SU-DHL-6 (cell line): ENCODE results near the gene SAV1.

ENCODE experiments used
- H2AFZ ChIP-seq: fragments of 200-600 bp; sonication (generic); 2 replicates; pipeline ENCODE4 v1.6.1; 2014; ENCODE audit warnings: low read depth, mild to moderate bottlenecking, moderate library complexity, mixed read lengths, antibody characterized with exemption, low read length; ENCODE audit not compliant: severe bottlenecking
- H3F3A ChIP-seq: fragments of 200-600 bp; shearing (Covaris generic); 2 replicates; pipeline ENCODE4 v1.6.0; 2016; ENCODE audit warnings: antibody characterized with exemption, mild to moderate bottlenecking; ENCODE audit not compliant: insufficient read depth
- H3K27ac ChIP-seq: fragments of 200-600 bp; sonication (generic); 2 replicates; pipeline ENCODE4 v1.5.1; 2016; ENCODE audit warnings: low read depth, mild to moderate bottlenecking, low read length, moderate library complexity, mixed read lengths
- H3K27me3 ChIP-seq: fragments of 200-600 bp; sonication (generic), shearing (Covaris generic); 2 replicates; pipeline ENCODE4 v1.6.0; 2014; ENCODE audit warnings: mild to moderate bottlenecking, low read length
- H3K36me3 ChIP-seq: fragments of 200-600 bp; sonication (generic); 2 replicates; pipeline ENCODE4 v1.6.1; 2014; ENCODE audit warnings: mild to moderate bottlenecking, low read length, mixed read lengths
- H3K4me2 ChIP-seq: fragments of 300-600, 200-600 bp; shearing (Covaris generic), sonication (generic); 2 replicates; pipeline ENCODE4 v1.6.0; 2014; ENCODE audit warnings: low read length, low read depth, mild to moderate bottlenecking; ENCODE audit not compliant: poor library complexity, severe bottlenecking
- H3K4me3 ChIP-seq: fragments of 200-600 bp; sonication (generic); 2 replicates; pipeline ENCODE4 v1.5.1; 2014; ENCODE audit warnings: antibody characterized with exemption, low read length, mild to moderate bottlenecking, mixed read lengths; ENCODE audit not compliant: insufficient read depth, poor library complexity, severe bottlenecking
- H3K79me2 ChIP-seq: fragments of 200-600 bp; sonication (generic); 2 replicates; pipeline ENCODE4 v1.6.1; 2014; ENCODE audit warnings: mild to moderate bottlenecking, low read length, moderate library complexity; ENCODE audit not compliant: insufficient read depth
- H3K9ac ChIP-seq: fragments of 200-600 bp; sonication (generic); 2 replicates; pipeline ENCODE4 v1.7.0; 2014; ENCODE audit warnings: mild to moderate bottlenecking, low read length
- H3K9me2 ChIP-seq: fragments of 200-600 bp; sonication (generic); replicated peaks from 2 replicates; pipeline ENCODE4 v1.6.1; 2014; ENCODE audit warnings: low read length; ENCODE audit not compliant: insufficient read depth
- H3K9me3 ChIP-seq: fragments of 200-600 bp; sonication (generic); 2 replicates; pipeline ENCODE4 v1.6.1; 2014; ENCODE audit warnings: low read length, mixed read lengths; ENCODE audit not compliant: insufficient read depth
- H4K20me1 ChIP-seq: fragments of 200-600 bp; sonication (generic); 2 replicates; pipeline ENCODE4 v1.6.1; 2014; ENCODE audit warnings: low read depth, mild to moderate bottlenecking, antibody characterized with exemption, low read length, moderate library complexity, mixed read lengths
- CTCF ChIP-seq: fragments of 200-600 bp; sonication (generic); IDR thresholded peaks from one replicate; pipeline ENCODE4 v1.5.1; 2017; ENCODE audit warnings: antibody characterized with exemption, mild to moderate bottlenecking, low read length, moderate library complexity; ENCODE audit not compliant: insufficient read depth, poor library complexity, severe bottlenecking
- EZH2phosphoT487 ChIP-seq: fragments of 200-600 bp; sonication (generic), shearing (Covaris generic); conservative IDR thresholded peaks from 2 replicates; pipeline ENCODE4 v1.6.1; 2018; ENCODE audit warnings: mild to moderate bottlenecking, antibody characterized with exemption, low read length, moderate library complexity, mixed read lengths

SAV1 gene

GRCh38 chr14:50624447-50624846 is 43.7 kb downstream of the SAV1 start:
- H3K27ac ChIP-seq: no peak overlapping the region
- H3K9me2 ChIP-seq: no peaks in the 10 kb centered on the region
- TF ChIP-seq EZH2phosphoT487 (no peak), CTCF (no peak)
- H3K79me2 ChIP-seq: no peaks in the 10 kb centered on the region
- no peak overlapping the region for H2AFZ ChIP-seq
- H3K9ac ChIP-seq: no peak overlapping the region
- no peaks in the 10 kb centered on the region for H3K27me3 ChIP-seq
- H3K36me3 ChIP-seq: no peaks in the 10 kb centered on the region
- no peaks in the 10 kb centered on the region for H4K20me1 ChIP-seq
- no peaks in the 10 kb centered on the region for H3K9me3 ChIP-seq
- H3F3A ChIP-seq: no peaks in the 10 kb centered on the region
- no peak overlapping the region for H3K4me2 ChIP-seq
- H3K4me3 ChIP-seq: no peak overlapping the region

- no peaks in the 10 kb centered on the region for H3K36me3 ChIP-seq
- no peaks in the 10 kb centered on the region for H4K20me1 ChIP-seq
- no peak overlapping the region for H3K27ac ChIP-seq
- no peaks in the 10 kb centered on the region for H3K79me2 ChIP-seq
- H3F3A ChIP-seq: no peaks in the 10 kb centered on the region
- no peak overlapping the region for H2AFZ ChIP-seq
- no peak overlapping the region for H3K4me3 ChIP-seq
- no peaks in the 10 kb centered on the region for H3K27me3 ChIP-seq
- H3K9ac ChIP-seq: no peak overlapping the region
- TF ChIP-seq EZH2phosphoT487: no peak
- H3K4me2 ChIP-seq: no peak overlapping the region
- H3K9me2 ChIP-seq: no peaks in the 10 kb centered on the region
- no peaks in the 10 kb centered on the region for H3K9me3 ChIP-seq
These were observed 45.1 kb downstream of the SAV1 start for GRCh38 chr14:50622978-50623377.

- H3K36me3 ChIP-seq: no peaks in the 10 kb centered on the region
- H3K4me3 ChIP-seq: no peak overlapping the region
- no peaks in the 10 kb centered on the region for H3K27me3 ChIP-seq
- H3K27ac ChIP-seq: no peak overlapping the region
- no peak overlapping the region for H3K9ac ChIP-seq
- no peak overlapping the region for H3K4me2 ChIP-seq
- no peaks in the 10 kb centered on the region for H3F3A ChIP-seq
- no peaks in the 10 kb centered on the region for H3K79me2 ChIP-seq
- H4K20me1 ChIP-seq: no peaks in the 10 kb centered on the region
- TF ChIP-seq EZH2phosphoT487: no peak
- TF ChIP-seq CTCF: no peak
- no peaks in the 10 kb centered on the region for H3K9me3 ChIP-seq
- no peaks in the 10 kb centered on the region for H3K9me2 ChIP-seq
- H2AFZ ChIP-seq: no peak overlapping the region
These were observed 47.8 kb downstream of the SAV1 start for GRCh38 chr14:50620341-50620740.

- no peaks in the 10 kb centered on the region for H3K27me3 ChIP-seq
- no peak overlapping the region for H2AFZ ChIP-seq
- TF ChIP-seq EZH2phosphoT487: no peak
- TF ChIP-seq CTCF: peak; percentile 66
- H3K36me3 ChIP-seq: no peaks in the 10 kb centered on the region
- H3K9ac ChIP-seq: no peak overlapping the region
- no peaks in the 10 kb centered on the region for H3K79me2 ChIP-seq
- H3K4me3 ChIP-seq: no peak overlapping the region
- H3K9me2 ChIP-seq: no peaks in the 10 kb centered on the region
- no peak overlapping the region for H3K4me2 ChIP-seq
- H3K27ac ChIP-seq: no peak overlapping the region
- no peaks in the 10 kb centered on the region for H3F3A ChIP-seq
- no peaks in the 10 kb centered on the region for H3K9me3 ChIP-seq
- no peaks in the 10 kb centered on the region for H4K20me1 ChIP-seq
These were observed 48.5 kb downstream of the SAV1 start for GRCh38 chr14:50619569-50620141.
